ENCODE measurements around the gene ACKR3.

ACKR3 gene

DNA sequence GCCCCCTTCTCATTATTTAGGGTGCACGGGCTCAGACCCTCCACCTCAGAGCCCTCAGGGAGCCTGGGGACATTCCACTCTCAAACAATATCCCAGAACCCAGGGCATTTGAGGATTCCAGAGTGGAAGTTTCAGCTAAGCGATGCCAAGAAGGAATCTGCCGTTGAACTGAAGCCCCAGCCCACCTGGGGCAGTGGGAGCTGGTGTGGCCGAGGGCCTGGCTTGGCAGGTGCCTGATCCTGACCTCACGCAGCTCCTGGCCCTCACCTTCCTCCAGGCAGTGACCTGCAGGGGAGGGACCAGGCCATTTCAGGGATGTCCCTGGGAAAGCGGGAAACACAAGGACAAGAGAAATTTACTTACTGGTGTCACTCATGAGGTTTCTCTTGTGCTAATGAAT lies 58.2 kb downstream of the ACKR3 start:
- no peak overlapping the region for H3K4me3 ChIP-seq (ENCODE audit: low read depth, low read length)

GRCh38 chr2:236628256-236628901 lies 58.8 kb downstream of the ACKR3 start:
- no peak overlapping the region for H3K4me3 ChIP-seq (ENCODE audit: low read depth, low read length)

- H3K4me3 ChIP-seq (ENCODE audit: low read depth, low read length) = no peak overlapping the region
These were observed 59.5 kb downstream of the ACKR3 start for GRCh38 chr2:236628981-236629605.

DNA sequence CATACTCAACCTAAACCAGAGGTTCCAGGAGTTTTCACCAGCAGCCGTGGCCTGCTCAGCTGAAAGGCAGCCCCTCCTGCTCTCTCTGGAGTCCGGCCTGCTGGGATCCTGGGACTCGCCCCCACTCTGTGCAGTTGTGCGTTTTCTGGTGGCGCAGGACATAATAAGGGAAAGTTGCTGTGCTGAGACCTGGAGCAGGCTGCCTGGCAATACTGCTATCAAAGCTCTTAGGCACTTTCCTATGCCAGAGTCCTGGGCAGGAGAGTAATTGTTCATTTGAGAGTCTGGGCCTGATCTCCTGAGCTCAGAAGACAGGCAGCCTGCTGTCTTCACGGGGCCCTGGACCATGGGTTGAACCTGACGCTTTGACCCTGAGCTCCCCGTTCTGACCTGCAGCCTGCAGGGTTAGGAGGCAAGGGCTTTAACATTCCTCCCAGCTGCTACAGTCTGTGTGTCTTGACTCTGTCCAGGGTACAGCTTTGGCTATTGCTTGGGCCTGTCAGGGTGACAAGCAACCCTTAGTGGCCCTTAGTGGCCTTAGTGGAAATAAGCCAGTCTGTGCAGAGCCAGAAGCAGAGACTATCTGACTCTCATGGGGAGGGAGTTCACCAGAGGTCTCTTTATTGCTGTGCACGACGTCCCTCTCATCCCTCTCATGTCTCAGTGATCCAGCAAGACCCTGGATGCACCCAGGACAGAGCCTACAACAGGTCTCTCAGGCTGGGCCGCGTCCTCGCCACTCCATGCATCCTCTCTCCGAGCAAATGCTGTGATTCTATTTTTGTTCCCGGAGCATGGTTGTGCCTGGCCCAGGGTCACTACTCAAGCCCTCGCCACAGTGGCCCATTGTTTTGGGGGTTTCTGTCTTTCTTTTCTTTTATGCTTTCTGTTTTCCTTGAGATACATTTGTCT lies 60.6 kb downstream of the ACKR3 start:
- no peak overlapping the region for H3K4me3 ChIP-seq (ENCODE audit: low read depth, low read length)

DNA sequence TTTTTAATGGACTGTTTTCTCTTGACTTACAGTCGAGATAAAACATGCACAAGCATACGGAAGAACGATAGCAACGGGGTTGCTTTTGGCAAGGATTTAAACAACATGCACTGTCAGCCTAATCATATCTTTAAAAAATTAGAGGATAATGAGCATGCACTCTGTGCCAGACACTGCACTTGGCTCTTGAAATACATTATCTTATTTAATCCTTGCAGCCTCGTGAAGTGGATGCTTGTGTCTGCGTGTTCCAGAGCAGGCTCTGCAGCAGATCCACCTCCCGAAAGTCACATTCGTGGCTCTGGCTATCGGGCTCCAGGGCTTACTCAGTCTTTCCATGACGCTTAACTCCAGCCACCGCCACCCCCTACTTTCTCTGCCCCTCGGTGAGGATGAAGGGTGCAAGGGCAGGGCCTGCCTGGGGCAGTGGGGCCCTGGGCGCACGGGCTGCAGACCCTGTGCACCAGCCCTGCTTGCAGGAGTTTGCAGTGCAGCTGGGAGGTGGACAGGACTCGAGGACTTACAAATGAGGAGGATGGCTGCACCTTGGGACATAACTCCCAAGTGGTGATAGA lies 61.7 kb downstream of the ACKR3 start:
- no peak overlapping the region for H3K4me3 ChIP-seq (ENCODE audit: low read depth, low read length)

GRCh38 chr2:236631856-236632291 lies 62.2 kb downstream of the ACKR3 start:
- H3K4me3 ChIP-seq (ENCODE audit: low read depth, low read length) = no peak overlapping the region

Measured in iPS-11a (cell line).